ENCODE results near the gene CREB3.
A peak's percentile ranks its signal among the peaks of the same experiment; 100 is the strongest.

CREB3 gene, protein sequence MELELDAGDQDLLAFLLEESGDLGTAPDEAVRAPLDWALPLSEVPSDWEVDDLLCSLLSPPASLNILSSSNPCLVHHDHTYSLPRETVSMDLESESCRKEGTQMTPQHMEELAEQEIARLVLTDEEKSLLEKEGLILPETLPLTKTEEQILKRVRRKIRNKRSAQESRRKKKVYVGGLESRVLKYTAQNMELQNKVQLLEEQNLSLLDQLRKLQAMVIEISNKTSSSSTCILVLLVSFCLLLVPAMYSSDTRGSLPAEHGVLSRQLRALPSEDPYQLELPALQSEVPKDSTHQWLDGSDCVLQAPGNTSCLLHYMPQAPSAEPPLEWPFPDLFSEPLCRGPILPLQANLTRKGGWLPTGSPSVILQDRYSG

DNA sequence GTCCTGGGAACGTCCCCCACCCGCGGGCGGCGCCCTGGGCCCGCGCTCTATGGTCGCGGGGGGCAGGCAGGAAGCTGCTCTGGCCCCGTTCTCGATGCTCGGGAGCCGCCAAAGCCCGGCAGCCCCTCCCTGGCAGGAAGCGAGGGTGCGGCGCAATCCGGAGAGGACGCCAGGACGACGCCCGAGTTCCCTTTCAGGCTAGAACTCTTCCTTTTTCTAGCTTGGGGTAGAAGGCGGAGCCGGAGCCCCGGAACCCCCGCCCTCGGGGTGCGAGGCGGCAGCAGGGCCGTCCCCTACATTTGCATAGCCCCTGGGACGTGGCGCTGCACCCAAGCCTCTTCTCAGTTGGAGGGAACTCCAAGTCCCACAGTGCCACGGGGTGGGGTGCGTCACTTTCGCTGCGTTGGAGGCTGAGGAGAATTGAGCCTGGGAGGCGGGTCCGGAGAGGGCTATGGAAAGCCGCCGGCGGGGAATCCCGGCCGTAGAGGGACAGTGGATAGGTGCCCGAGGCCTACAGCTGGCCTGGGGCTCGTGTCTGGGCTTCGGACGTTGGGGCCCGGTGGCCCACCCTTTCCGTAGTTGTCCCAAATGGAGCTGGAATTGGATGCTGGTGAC is at the start of gene CREB3, which contains the start of gene TLN1:
Gene CREB3, plus strand, starts transcription at position 482 of the 615 bp plus-strand sequence. Its CDS starts 107 bp downstream, at position 589.
Gene TLN1, minus strand, starts transcription at position 11 of the 615 bp plus-strand sequence. CDS start 6,501 bp downstream, outside the sequence.
- DNase-seq: peak; percentile 87

DNA sequence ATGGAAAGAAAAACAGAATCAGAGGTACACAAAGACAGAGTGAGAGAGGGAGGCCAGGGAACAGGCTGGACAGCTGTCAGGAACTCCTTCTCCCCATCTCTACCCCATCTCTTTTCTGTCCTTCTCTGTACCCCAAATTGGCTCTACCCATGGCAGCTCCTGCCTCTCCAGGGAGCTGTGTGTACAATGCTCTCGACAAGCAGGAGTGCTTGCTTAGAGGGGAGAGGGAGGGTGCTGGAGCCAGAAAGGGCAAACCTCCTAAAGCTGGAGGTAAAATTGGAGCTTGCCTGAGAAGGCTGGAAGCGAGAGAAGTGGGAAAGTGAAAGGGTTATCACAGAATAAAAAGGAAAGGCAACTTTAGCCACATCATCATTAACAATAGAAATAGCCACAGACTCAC is 49.1 kb upstream of the CREB3 start:
- no peak for DNase-seq

DNA sequence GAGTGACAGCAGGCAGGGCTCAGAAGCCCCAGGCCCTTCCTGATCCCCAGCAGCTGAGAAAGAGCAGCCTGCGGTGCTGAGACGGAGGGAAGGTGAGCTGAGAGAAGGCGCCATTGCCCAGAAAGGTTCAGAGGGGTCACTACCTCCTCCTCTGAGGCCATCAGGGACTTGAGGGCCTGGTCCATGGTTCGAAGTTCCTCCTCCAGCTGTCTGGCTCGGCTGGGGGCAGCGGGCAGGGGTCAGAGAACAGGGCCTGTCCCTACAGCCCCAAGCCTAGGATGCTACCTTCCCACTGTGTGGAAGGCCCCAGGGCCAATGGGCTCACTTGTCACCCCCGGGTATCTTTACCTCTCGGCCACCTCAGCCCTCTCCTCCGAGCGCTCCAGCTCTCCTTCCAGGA is 47.5 kb upstream of the CREB3 start:
- DNase-seq: no peak

DNA sequence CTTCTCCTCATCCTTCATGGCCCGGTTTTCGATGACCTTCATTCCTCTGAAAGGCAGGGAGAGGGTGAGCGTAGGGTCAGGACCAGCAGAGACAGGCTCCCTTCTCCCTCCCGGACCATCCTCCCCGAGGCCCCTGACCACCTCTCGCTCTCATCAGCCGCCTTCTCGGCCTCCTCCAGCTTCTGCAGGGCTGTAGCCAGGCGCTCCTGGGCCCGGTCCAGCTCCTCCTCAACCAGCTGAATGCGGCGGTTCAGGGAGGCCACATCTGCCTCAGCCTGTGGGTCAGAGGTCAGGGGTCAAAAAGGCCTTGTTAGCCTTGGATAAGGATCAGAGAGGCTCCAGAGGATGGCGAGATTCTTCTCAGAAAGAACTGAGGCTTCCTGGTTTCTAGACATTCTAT is 47.0 kb upstream of the CREB3 start:
- no peak for DNase-seq

DNA sequence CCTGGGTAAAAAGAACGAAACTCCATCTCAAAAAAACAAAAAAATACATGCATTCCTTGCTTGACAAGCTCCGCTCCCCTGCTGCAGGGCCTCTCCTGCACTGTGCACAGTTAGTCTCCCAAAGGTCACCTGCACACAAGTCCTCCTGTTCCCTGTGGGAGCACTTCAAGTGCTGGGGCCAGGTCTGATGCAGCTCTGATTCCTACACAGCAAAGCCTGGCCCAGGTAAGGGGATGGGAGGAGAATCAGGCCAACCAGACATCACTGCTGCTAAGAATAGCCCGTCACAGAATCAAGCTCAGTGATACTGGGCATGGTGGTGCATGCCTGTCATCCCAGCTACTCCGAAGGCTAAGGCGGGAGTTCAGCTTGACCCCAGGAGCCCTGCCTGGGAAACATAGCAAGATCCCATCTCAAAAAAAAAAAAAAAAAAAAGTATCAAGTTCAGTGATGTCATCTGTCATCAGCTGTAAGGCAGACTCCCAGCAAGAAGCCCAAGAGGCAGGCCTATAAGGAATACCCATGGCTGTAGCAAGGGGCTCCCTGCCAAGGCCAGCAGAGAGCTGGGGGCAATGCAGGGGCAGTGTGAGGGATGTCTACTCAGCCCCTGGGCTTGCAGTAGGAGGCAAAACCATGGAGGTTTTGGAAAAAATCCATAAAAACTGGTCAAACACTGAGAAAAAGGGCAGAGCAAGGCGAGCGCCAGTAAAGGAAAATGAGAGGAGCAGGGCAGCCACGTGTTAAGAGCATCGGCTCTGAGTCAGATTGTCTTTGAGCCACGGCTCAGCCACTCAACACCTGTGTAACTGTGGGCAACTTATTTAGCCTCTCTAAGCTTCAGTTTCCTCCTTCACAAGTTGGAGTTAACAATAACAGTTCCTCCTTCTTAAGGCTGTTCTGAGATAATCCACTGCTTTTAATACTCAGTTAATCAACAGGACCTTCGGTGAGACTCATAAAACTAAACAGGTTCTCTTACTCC is 46.0 kb upstream of the CREB3 start:
- DNase-seq: no peak

DNA sequence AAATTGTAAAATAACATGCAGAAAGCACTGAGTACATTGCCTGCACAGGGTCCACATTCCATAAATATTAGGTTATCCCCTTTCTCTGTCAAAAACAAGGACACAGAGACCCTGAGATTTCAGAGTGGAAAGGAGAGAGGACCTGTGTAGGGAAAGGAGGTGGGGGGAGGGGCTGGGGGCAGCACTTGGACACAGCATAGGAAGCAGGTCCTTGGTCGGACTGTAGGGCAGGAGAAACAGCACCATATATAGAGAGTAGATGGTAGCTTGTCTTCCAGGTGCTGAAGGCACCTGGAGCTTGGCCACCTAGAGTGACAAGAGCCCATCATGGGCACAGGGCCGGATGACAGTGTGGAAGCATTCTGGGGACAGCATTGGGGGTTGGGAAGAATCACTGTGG is 45.2 kb upstream of the CREB3 start:
- DNase-seq: no peak

DNA sequence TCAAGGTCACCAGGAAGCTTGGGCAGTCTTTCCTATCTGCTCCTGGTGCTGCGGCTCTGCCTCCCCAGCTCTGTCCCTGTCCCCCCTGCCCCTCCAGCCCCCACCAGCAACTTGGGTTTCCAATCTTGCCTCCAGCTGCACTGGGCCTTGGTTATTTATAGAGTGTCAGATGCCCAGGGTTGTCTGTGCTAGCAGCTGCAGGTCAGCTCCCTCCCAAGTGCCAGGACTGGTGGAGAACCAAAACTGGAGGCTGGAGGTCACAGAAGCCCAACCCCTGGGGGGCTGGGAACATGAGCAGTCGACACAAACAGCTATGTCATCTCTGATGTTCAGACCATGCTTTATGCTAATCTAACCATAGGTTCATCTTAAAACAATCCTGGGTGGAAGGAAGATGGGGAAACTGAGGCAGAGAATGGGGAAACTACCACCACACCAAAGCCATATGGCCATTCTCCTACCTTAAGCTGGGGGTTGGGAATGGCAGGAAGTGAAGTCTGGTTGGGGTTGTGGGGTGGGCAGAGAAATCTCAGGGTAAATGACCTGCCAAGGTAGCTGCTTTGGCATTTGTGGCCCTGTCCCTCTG is 44.4 kb upstream of the CREB3 start:
- no peak for DNase-seq

DNA sequence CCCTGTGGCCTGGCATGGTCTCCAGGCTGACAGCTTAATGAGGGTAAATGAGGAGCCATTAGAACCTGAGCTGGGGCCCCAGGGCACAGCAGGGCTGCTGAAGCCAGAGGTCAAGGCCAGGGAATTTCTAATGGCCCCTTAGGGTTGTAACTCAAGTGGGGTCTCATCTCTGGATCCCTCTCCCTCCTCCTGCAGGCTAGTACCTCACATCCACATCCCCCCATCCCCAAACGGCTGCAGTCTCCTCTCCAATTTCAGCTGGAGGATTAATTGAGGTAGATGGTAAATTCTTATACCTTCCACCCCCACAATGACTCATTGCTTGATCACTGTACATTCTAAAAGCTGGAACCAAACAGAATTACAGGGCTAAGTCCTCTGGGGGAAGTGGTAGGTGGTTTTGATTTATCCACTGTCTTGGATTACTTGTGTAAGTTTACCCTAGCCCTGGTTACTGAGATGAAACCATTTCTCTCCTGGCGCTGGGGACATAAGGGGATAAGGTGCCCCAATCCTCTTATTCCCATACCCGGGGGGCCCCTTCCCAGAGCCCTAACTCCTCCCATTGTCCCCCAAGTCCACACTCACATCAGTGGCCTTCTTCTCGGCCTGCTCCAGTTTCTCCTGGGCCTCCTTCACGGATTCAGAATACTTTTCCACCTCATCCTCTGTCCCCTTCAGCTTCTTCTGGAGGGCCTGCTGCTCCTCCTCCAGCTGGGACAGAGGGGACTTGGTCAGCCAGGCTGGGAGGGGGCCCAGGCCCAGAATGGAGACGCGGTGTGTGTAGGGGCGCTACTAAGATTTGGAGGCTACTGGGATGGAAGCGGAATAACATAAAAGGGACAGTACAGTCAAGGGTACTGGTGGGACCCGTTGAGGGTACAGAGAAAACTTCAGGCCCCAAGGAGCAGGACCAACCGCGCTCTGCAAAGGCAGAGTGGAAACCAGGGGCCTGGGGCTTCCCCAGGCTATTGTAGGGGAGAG is 43.6 kb upstream of the CREB3 start:
- no peak for DNase-seq

DNA sequence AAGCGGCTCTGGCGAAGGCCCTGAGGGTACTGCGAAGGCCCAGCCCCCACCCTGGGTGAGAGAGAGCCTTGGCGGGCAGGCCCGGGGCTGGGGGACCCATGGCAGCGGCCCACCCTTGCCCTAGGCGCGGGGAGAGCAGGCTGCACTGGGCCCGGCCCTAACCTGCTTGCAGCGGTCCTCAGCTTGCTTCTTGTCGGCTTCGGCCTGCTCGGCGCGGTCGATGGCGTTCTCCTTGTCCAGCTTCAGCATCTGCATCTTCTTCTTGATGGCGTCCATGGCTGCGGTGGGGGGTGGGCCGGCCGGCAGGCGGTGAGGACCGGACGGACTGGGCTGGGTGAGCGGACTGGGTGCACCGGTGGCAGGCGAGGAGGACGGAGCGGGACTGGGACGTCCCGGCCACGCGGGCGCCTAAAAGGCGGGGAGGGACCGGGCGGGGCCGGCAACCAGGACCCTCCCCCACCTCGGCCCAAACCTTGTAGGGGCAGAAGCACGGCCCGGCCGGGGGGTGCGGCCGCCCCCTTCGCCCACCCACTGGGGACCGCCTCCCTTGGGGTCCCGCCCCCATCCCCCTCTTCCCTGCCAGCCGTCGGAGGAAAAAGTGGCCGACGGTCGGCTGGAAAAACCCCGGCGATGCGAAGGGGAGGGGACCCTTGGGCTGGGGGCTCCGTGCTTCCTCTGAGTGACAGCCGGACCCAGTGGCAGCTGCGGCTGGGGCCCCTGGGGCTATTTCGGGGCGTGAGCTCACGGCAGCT is 42.7 kb upstream of the CREB3 start, which contains the start of gene TPM2:
Gene TPM2, minus strand, starts transcription at position 384 of the 752 bp plus-strand sequence. Its CDS starts 108 bp downstream, at position 276.
- DNase-seq: no peak

DNA sequence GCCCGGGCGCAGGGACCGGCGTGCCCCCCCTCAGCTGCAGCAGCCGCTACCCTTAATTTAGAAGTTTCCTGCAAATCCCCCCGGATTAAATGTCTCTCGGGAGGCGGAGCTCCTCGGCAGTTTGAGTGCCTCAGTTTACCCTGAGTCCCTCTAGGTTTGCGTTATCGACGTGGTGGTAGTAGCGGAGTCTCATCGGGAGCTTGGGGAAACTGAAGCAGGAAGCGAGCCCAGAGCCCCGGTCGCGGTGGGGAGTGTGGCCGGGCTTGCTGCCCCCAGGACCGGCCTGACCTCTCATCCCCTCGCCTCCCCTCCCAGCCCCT is 42.2 kb upstream of the CREB3 start:
- no peak for DNase-seq

DNA sequence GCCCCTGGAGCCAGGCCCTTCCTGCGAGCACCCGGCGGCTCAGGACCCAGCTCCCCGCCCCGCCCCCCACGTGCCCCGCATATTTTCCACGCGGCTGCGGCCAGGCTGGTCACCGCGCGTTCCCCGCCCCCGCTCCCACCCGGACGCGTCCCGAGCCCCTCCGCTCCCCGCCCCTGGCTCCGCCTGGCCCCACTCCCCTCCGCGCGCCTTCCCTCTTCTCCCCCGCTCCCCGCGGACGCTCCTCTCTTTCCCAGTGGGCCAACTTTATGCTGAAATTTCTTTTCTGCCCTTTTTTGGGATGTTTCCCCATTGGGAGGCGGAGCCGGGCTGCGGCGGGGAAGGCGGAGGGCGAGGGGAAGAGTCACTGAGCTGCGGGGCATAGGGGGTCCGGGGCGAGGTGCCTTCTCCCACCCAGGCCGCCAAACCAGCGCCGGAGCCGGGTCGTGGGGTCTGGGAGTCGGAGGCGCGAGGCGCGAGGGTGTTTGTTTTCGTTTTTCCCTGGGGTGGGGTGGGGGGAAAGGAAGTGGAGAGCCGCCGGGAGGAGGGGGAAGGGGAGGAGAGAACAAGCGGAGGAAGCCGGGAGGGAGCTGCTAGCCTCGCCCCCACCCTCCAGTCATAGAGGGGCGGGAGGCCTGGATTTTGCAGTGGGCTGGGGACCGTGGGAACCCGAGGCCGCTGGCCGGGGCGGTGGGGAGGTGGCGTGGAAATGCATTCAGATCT is 41.7 kb upstream of the CREB3 start:
- no peak for DNase-seq

DNA sequence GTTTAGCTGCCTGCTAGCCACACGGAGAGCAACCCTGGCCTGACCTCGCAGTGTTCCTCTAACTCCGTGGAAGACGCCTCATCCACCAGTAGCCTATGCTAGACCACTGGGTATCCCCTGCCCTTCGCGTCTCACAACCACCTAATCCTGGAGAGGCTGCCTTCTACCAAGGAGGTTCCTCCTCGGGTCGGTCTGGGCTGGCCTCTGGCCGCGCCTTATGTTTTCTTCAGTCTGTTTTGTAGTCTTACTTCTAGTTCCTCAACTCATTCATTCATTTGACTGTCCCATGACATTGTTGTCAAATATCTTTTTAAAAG is 41.2 kb upstream of the CREB3 start:
- DNase-seq: no peak

DNA sequence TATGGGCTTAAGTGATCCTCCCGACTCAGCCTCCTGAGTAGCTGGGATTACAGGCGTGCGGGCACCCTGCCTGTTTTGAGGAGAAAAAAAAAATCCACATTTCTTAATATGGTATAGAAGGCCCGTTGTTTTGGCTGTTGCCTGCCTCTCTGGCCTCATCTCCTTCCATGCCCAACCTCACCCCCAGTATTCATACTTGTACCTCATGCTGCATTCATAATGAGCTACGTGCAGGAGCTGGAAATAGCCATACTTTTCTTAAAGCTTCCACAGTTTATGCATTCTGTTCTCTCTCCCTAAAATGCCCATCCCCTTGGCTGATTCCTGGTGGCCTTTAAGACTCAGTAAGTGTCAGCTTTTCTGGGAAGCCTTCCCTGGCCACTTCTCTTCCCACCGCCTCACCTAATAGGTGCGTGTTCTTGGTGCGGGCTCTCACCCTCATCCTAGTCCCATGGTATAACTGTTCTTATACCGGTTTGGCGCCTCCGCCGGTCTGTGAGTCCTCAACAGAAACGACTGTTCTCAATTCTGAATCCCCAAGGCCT is 40.6 kb upstream of the CREB3 start:
- no peak for DNase-seq

DNA sequence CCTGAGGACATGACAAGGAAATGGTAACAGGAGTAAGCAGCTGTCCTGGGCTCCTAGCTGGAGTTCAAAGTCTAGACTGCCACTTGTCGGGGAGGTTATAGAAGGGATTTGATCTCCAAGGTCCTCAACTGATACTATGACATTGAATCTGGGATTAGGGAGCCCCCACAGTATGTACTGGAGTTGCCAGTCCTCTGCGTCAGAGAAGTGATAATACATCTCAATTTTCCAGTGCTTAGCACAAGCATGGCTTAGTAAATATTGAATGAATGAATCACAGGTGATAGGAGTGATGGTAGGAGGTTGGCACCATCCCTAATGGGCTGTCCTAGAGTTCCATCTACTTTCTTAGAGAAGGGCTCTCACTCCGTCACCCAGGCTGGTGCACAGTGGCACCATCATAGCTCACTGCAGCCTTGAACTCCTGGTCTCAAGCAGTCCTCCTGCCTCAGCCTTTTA is 36.5 kb upstream of the CREB3 start:
- DNase-seq: no peak

DNA sequence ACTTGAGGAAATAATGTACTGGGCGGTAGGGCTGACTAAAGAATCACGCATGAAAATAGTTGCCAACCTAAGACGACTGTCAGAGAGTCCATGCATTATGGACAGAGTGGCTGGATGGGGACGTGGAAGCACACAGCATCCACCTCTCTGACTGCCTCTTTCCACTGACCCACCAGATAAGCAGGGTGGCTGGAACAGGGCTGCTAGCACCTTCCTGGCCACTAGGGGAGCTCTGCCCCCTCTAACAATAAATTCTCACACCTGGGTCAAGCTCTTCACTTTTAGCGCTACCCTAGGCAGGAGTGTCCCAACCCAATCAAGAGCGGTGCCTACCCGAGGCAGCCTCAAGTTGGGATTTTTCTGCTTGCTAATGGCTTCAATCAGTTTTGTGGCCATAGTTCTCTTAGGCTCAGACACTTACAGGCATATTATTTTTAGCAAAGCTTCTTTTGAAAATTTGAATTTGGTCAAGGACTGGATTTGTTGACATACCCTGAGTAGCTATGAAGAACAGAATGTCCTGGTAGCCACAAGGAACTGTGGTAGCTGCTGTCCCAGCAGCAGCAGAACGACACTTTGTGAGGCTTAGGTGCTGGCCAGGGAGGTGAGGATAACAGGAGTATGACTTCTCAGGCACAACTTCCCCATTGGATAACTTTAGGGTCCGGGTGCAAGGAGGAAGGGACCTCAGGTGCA is 35.8 kb upstream of the CREB3 start:
- no peak for DNase-seq

DNA sequence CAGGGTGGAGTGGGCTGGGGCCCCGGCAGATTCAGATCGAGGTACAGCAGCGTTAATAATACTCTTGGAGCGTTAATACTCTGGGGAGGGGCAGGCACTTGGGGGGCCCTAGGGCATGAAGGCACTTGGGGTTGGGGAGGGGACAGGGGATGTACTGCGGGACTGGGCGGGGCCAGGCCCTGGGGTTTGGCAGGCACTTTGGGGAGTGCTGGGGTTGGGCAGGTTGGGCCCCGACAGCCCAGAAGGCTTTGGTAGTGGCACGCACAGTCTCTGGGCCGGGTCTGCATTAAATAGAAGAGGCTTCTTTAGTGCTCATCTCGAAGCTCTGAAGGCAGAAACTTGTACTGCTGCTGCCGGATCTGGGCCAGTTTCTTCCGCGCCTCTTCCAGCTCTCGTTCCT is 35.0 kb upstream of the CREB3 start:
- no peak for DNase-seq

DNA sequence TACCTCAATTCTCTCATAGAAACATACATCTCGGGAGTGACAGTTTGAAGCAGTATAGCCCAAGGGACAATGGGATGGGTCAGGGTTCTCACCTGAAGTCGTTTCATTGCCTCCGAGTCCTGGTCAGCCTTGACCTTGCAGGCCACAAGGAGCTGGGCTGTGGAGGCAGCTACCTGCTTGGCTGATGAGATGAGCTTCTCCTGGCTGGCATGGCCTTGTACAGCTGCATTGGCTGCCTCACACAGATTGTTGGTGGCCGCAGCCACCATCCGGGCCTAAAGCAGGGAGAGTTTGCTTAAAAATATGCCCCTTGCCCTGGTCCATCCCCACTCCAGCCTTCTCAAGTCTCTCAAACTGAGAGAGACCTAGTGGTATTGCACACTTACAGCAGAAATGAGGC is 34.2 kb upstream of the CREB3 start:
- no peak for DNase-seq

DNA sequence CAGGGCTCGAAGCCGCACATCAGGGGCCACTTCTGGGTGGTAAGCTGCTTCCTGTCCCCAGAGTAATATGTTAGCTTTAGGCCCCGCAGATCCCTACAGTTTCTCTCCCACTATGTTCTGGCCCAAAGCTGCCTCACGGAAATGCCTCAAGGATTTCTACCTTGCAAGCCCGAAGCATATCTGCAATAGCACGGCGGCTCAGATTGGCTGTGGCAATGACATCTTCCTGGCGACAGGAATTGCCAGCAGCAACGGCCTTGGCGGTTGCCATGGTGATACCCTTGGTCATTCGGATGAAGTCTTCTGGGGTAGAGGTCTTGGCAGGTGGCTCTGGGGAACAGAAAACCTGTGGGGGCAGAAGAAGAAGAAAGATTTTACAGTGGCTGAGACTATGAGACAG is 32.4 kb upstream of the CREB3 start:
- no peak for DNase-seq

DNA sequence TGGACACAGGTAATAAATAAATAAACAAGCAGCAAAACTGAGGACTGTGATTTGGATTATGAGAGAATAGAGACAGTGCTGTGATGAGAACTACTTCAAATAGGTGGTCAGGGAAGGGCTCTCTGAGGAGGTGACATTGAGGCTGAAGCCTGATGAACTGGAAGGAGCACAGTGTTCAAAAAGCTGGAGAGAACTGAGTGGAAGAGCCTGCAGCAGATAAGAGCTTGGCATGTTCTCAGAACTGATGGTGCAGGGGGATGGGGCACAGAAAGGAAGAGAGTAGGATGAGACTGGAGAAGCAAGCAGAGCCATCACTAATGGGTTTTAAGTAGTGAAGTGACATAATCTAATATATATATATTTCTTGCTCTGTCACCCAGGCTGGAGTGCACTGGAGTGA is 31.5 kb upstream of the CREB3 start:
- DNase-seq: no peak

All from NCI-H1436 treated with DMSO at 0.1 percent for 48 hours (cell line).